ENCODE data around the gene EGFL6. TPM values are rescaled to one million over a fixed set of nuclear protein-coding genes. Genes with fewer than 3 reads are reported as not detected.

The EGFL6 gene
- polyA plus RNA-seq, 1 donor from 2014 or later = 0.36 TPM

DNA sequence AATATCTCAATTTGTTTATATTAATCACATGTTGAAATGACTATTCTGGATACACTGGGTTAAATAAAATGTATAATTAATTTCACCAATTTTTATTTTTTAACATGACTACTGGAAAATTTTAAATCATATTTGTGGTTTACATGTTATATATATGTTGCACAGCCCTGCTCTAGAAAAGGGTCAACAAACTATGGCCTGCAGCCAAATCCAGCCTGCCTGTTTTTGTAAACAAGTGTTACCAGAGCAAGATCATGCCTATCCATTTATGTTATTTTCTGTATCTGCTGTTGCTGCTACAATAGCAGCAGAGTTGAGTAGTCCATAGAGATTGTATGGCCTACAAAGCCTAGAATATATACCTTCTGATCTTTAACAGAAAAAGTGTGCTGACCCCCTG lies 84.7 kb downstream of the EGFL6 start:
- peak overlapping the region; percentile 83 for H3K9ac ChIP-seq (ENCODE audit: low read length)
- H3K4me2 ChIP-seq (ENCODE audit: low read length) = peak overlapping the region; percentile 72
- H3K27me3 ChIP-seq (ENCODE audit: insufficient read depth, low read depth, low read length) = no peaks in the 10 kb centered on the region
- H3K79me2 ChIP-seq (replicated peaks; ENCODE audit: insufficient read depth, low read length) = no peaks in the 10 kb centered on the region
- H2AFZ ChIP-seq (ENCODE audit: low read depth, low read length) = no peak overlapping the region
- H3K36me3 ChIP-seq (ENCODE audit: insufficient read depth, low read length) = no peaks in the 10 kb centered on the region
- no peaks in the 10 kb centered on the region for H4K20me1 ChIP-seq (ENCODE audit: insufficient read depth)
- no peaks in the 10 kb centered on the region for H3K9me2 ChIP-seq (ENCODE audit: insufficient read depth, low read length)
- H3K27ac ChIP-seq (ENCODE audit: low read length) = no peak overlapping the region
- H3K9me3 ChIP-seq (ENCODE audit: low read length) = no peaks in the 10 kb centered on the region
- TF ChIP-seq MXI1 (conservative IDR thresholded peaks at IDR 0.05; ENCODE audit: poor library complexity, severe bottlenecking) (no peak), POLR2AphosphoS5 (IDR thresholded peaks at IDR 0.05) (no peak)
- peak overlapping the region; percentile 80 for H3K4me3 ChIP-seq (ENCODE audit: low read length)
- no peaks in the 10 kb centered on the region for H3F3A ChIP-seq (ENCODE audit: insufficient read depth, low read length, poor library complexity, severe bottlenecking)

DNA sequence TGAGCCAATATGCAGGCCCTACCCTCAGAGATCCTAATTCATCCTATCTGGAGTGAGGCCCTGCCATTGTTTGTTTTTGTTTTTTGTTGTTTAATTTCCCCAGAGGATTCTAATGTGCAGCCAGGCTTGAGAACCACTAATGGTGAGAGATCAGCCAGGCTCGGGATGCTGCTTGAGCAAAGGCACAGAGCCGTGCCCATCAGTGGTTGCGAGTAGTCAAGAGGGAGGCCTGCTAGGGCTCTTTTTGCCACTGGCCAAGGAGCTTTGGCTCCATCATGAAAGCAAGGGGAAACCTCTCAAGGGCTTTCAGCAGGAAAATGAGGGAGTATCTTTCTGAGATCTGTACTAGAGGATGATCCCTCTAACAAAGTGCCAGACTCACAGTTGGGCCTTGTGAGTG lies 86.3 kb downstream of the EGFL6 start:
- no peaks in the 10 kb centered on the region for H3K9me3 ChIP-seq (ENCODE audit: low read length)
- H3K4me2 ChIP-seq (ENCODE audit: low read length) = no peak overlapping the region
- no peaks in the 10 kb centered on the region for H3K27me3 ChIP-seq (ENCODE audit: insufficient read depth, low read depth, low read length)
- H3K79me2 ChIP-seq (replicated peaks; ENCODE audit: insufficient read depth, low read length) = no peaks in the 10 kb centered on the region
- no peaks in the 10 kb centered on the region for H3K9me2 ChIP-seq (ENCODE audit: insufficient read depth, low read length)
- TF ChIP-seq RAD21 (conservative IDR thresholded peaks at IDR 0.05) (no peak), EZH2 (IDR thresholded peaks at IDR 0.05; ENCODE audit: borderline replicate concordance, insufficient read depth, low read length, poor library complexity, severe bottlenecking) (no peak), EP300 (conservative IDR thresholded peaks at IDR 0.05; ENCODE audit: poor library complexity, severe bottlenecking) (no peak), POLR2AphosphoS5 (IDR thresholded peaks at IDR 0.05) (no peak), MXI1 (conservative IDR thresholded peaks at IDR 0.05; ENCODE audit: poor library complexity, severe bottlenecking) (no peak)
- no peak overlapping the region for H2AFZ ChIP-seq (ENCODE audit: low read depth, low read length)
- no peak overlapping the region for H3K27ac ChIP-seq (ENCODE audit: low read length)
- H4K20me1 ChIP-seq (ENCODE audit: insufficient read depth) = no peaks in the 10 kb centered on the region
- no peaks in the 10 kb centered on the region for H3K36me3 ChIP-seq (ENCODE audit: insufficient read depth, low read length)
- H3F3A ChIP-seq (ENCODE audit: insufficient read depth, low read length, poor library complexity, severe bottlenecking) = no peaks in the 10 kb centered on the region
- no peak overlapping the region for H3K9ac ChIP-seq (ENCODE audit: low read length)
- H3K4me3 ChIP-seq (ENCODE audit: low read length) = no peak overlapping the region

DNA sequence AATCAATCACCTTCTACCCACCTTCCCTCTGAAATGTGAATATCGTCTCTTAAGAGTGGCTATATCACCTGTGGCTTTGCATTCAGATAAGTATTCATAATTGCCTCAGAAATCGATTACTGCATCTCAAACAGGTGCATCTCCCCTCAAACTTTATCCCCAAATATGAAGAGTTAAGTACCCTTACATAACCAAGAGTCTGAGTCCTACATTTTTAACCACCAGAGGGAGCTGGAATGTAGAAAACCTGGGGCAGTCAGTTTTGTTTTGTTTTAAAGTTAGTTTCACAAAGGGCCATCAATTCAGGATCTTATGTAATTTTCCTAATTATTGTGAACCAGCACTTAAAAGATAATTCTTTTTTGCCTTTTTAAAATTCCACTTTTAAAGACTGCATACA lies 89.2 kb downstream of the EGFL6 start:
- H3K9me3 ChIP-seq (ENCODE audit: low read length) = no peaks in the 10 kb centered on the region
- no peaks in the 10 kb centered on the region for H3K27me3 ChIP-seq (ENCODE audit: insufficient read depth, low read depth, low read length)
- H3K4me3 ChIP-seq (ENCODE audit: low read length) = no peak overlapping the region
- H4K20me1 ChIP-seq (ENCODE audit: insufficient read depth) = no peaks in the 10 kb centered on the region
- H3F3A ChIP-seq (ENCODE audit: insufficient read depth, low read length, poor library complexity, severe bottlenecking) = no peaks in the 10 kb centered on the region
- H2AFZ ChIP-seq (ENCODE audit: low read depth, low read length) = no peak overlapping the region
- no peak overlapping the region for H3K27ac ChIP-seq (ENCODE audit: low read length)
- no peaks in the 10 kb centered on the region for H3K36me3 ChIP-seq (ENCODE audit: insufficient read depth, low read length)
- no peak overlapping the region for H3K9ac ChIP-seq (ENCODE audit: low read length)
- TF ChIP-seq SMC3 (conservative IDR thresholded peaks at IDR 0.05; ENCODE audit: poor library complexity) (peak; percentile 73), POLR2AphosphoS5 (IDR thresholded peaks at IDR 0.05) (no peak), EZH2 (IDR thresholded peaks at IDR 0.05; ENCODE audit: borderline replicate concordance, insufficient read depth, low read length, poor library complexity, severe bottlenecking) (no peak), MXI1 (conservative IDR thresholded peaks at IDR 0.05; ENCODE audit: poor library complexity, severe bottlenecking) (no peak), RAD21 (conservative IDR thresholded peaks at IDR 0.05) (peak; percentile 57)
- TF ChIP-seq, protein P1, sequence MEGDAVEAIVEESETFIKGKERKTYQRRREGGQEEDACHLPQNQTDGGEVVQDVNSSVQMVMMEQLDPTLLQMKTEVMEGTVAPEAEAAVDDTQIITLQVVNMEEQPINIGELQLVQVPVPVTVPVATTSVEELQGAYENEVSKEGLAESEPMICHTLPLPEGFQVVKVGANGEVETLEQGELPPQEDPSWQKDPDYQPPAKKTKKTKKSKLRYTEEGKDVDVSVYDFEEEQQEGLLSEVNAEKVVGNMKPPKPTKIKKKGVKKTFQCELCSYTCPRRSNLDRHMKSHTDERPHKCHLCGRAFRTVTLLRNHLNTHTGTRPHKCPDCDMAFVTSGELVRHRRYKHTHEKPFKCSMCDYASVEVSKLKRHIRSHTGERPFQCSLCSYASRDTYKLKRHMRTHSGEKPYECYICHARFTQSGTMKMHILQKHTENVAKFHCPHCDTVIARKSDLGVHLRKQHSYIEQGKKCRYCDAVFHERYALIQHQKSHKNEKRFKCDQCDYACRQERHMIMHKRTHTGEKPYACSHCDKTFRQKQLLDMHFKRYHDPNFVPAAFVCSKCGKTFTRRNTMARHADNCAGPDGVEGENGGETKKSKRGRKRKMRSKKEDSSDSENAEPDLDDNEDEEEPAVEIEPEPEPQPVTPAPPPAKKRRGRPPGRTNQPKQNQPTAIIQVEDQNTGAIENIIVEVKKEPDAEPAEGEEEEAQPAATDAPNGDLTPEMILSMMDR (IDR thresholded peaks at IDR 0.05; ENCODE audit: poor library complexity, severe bottlenecking) = peak; percentile 64
- H3K9me2 ChIP-seq (ENCODE audit: insufficient read depth, low read length) = no peaks in the 10 kb centered on the region
- H3K4me2 ChIP-seq (ENCODE audit: low read length) = no peak overlapping the region
- H3K79me2 ChIP-seq (replicated peaks; ENCODE audit: insufficient read depth, low read length) = no peaks in the 10 kb centered on the region

DNA sequence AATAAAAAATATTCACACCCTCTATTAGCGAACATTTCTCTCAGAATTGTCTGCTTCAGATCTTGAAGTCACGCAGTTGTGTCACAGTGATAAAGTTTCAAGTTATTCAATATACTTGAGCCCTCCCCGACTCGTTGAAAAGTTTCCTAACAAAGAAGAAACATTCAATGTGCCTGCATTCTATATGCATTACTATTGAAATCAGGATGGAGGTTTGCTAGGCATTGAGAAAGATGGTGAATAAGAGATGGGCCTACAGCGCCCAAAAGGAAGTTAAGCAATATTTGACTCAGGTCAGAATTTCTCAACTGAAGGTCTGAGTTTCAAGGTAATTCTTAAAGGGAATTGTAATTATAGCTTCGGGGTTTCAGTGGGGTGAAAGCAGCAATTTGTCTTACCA lies 89.7 kb downstream of the EGFL6 start:
- Histone ChIP-seq H3K36me3 (ENCODE audit: insufficient read depth, low read length) (no peaks in the 10 kb centered on the region), H3K27me3 (ENCODE audit: insufficient read depth, low read depth, low read length) (no peaks in the 10 kb centered on the region), H3K9me3 (ENCODE audit: low read length) (no peaks in the 10 kb centered on the region), H3K9ac (ENCODE audit: low read length) (no peak overlapping the region), H3K9me2 (ENCODE audit: insufficient read depth, low read length) (no peaks in the 10 kb centered on the region), H3K27ac (ENCODE audit: low read length) (no peak overlapping the region), H3K79me2 (replicated peaks; ENCODE audit: insufficient read depth, low read length) (no peaks in the 10 kb centered on the region), H3K4me2 (ENCODE audit: low read length) (no peak overlapping the region), H2AFZ (ENCODE audit: low read depth, low read length) (no peak overlapping the region), H3K4me3 (ENCODE audit: low read length) (no peak overlapping the region), H3F3A (ENCODE audit: insufficient read depth, low read length, poor library complexity, severe bottlenecking) (no peaks in the 10 kb centered on the region), H4K20me1 (ENCODE audit: insufficient read depth) (no peaks in the 10 kb centered on the region)
- TF ChIP-seq TAF1 (IDR thresholded peaks at IDR 0.05; ENCODE audit: low read depth) (no peak), MXI1 (conservative IDR thresholded peaks at IDR 0.05; ENCODE audit: poor library complexity, severe bottlenecking) (no peak), EP300 (conservative IDR thresholded peaks at IDR 0.05; ENCODE audit: poor library complexity, severe bottlenecking) (no peak), RAD21 (conservative IDR thresholded peaks at IDR 0.05) (no peak)
